DND-41 (cell line): Measurements from ENCODE around the gene MARVELD1.

Experiments
- ATAC-seq: fragments of 200-7000 bp; cut with Tn5 transposase; 3 replicates; pipeline ENCODE4 v1.9.1; 2021; ENCODE audit warnings: low read depth; ENCODE audit not compliant: insufficient read depth
- DNase-seq: peaks from one replicate; pipeline ENCODE4 v3.0.0-alpha.2; 2020
- H2AFZ ChIP-seq: 2 replicates; pipeline ENCODE4 v1.6.0; 2012; ENCODE audit warnings: low read depth, low read length
- H3K27ac ChIP-seq: 2 replicates; pipeline ENCODE4 v1.5.1; 2012; ENCODE audit warnings: low read length, inconsistent platforms
- H3K27me3 ChIP-seq: fragments of 200-600 bp; sonication (generic); 2 replicates; pipeline ENCODE4 v1.6.0; 2012; ENCODE audit warnings: low read length, mild to moderate bottlenecking, inconsistent platforms; ENCODE audit not compliant: insufficient read depth, poor library complexity
- H3K36me3 ChIP-seq: 2 replicates; pipeline ENCODE4 v1.5.1; 2012; ENCODE audit warnings: low read length, inconsistent platforms; ENCODE audit not compliant: insufficient read depth
- H3K4me1 ChIP-seq: 2 replicates; pipeline ENCODE4 v1.5.1; 2012; ENCODE audit warnings: mild to moderate bottlenecking, low read length; ENCODE audit not compliant: insufficient read depth
- H3K4me2 ChIP-seq: 2 replicates; pipeline ENCODE4 v1.6.0; 2012; ENCODE audit warnings: mild to moderate bottlenecking, moderate library complexity, low read length, inconsistent platforms; ENCODE audit not compliant: insufficient read depth
- H3K4me3 ChIP-seq, 2 experiments: fragments of 200-600 bp in 1 of 2; shearing (Covaris generic) in 1 of 2; 2 replicates each; pipeline ENCODE4 v1.5.1; 2012 to 2016; ENCODE audit warnings: inconsistent platforms in 2 of 2, low read length in 2 of 2, mild to moderate bottlenecking in 2 of 2, low read depth in 1 of 2, moderate library complexity in 1 of 2
- H3K79me2 ChIP-seq: 2 replicates; pipeline ENCODE4 v1.6.0; 2012; ENCODE audit warnings: low read length, inconsistent platforms; ENCODE audit not compliant: insufficient read depth
- H3K9ac ChIP-seq: 2 replicates; pipeline ENCODE4 v1.6.0; 2012; ENCODE audit warnings: low read depth, mild to moderate bottlenecking, inconsistent platforms, low read length, moderate library complexity
- H3K9me3 ChIP-seq: 2 replicates; pipeline ENCODE4 v1.5.1; 2012; ENCODE audit warnings: low read length, moderate library complexity, mild to moderate bottlenecking, inconsistent platforms; ENCODE audit not compliant: insufficient read depth, severe bottlenecking
- H4K20me1 ChIP-seq: 2 replicates; pipeline ENCODE4 v1.6.0; 2012; ENCODE audit warnings: low read length; ENCODE audit not compliant: insufficient read depth
- CTCF ChIP-seq: IDR thresholded peaks from 2 replicates; pipeline ENCODE4 v1.5.1; 2012; ENCODE audit warnings: borderline replicate concordance, low read length, moderate library complexity, mild to moderate bottlenecking; ENCODE audit not compliant: poor library complexity, severe bottlenecking; ENCODE audit errors: extremely low read depth
- EZH2 ChIP-seq: IDR thresholded peaks from 3 replicates; pipeline ENCODE4 v1.6.1; 2012; ENCODE audit warnings: borderline replicate concordance, low read depth, mild to moderate bottlenecking, moderate library complexity, low read length, inconsistent platforms; ENCODE audit not compliant: severe bottlenecking

The MARVELD1 gene

DNA sequence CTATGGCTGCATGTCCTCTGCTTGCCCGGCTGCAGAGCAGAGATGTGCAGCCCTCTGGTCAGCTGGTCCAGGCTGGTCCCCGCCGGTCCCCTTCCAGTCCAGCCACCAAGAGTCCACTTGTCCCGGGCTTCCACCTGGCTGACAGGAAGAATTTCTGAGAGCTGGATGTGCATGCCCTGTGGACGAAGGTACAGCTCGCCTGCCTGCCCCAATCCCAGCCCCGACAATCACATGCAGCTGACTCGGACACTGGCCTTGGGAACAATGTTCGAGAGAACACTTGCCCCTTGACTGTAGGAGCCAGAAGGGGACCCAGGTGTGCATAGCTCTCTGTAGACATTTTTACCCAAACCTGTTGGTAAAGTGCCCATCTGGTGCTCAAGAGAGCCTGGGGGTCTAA is 38.3 kb upstream of the MARVELD1 start:
- Histone ChIP-seq H3K36me3 (peaks cover 39% of the 10 kb centered on the region), H3K4me2 (no peak overlapping the region), H4K20me1 (no peaks in the 10 kb centered on the region), H3K4me3 (no peak overlapping the region), H3K9me3 (no peaks in the 10 kb centered on the region), H3K79me2 (no peaks in the 10 kb centered on the region), H3K9ac (no peak overlapping the region), H3K27ac (no peak overlapping the region), H2AFZ (no peak overlapping the region), H3K27me3 (no peaks in the 10 kb centered on the region), H3K4me1 (no peaks in the 10 kb centered on the region)
- TF ChIP-seq CTCF (no peak), EZH2 (no peak)
- no peak for ATAC-seq
- no peak for DNase-seq

DNA sequence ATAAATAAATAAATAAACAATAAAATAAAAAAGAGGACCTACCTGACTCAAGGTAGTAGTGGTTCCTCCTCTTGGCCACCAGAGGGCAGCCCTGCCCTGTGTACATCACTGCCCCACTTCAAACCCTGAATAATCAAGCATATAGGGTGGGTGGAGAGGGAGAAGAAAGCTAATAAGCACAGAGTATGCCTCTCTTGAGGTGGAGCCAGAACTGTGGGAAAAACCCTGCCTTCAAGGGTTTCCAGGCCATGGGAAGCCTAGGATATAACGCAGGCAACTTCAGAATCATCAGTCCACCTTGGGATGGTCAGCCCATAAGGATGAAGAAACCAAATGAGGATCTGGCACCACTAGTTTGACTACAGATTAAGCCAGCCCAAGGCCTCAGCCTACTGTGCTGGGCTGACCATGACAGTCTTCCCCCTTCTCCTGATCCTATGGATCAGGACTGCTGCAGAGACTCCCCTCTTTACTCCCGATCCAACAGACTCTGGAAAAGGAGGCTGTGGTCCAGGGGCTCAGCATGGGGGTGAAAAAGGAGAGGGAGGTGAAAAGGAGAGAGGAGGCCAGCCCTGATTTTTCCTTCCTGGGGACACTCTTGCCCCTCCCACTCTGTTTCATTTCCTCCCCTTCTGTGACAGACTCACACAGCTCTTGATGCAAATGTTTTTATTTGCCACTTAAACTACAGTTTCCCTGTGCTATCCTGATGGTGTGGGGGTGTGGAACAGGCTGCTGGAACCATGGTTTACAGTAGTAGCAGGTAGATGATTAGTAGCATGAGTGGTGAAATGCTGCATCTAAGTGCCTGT is 36.6 kb upstream of the MARVELD1 start:
- no peaks in the 10 kb centered on the region for H3K27me3 ChIP-seq
- no peak overlapping the region for H3K27ac ChIP-seq
- no peak overlapping the region for H3K9ac ChIP-seq
- no peak overlapping the region for H3K4me2 ChIP-seq
- H3K4me1 ChIP-seq, result no peaks in the 10 kb centered on the region
- H3K9me3 ChIP-seq, result no peaks in the 10 kb centered on the region
- DNase-seq, result peak; percentile 34
- no peaks in the 10 kb centered on the region for H3K79me2 ChIP-seq
- H3K36me3 ChIP-seq, result peaks cover 35% of the 10 kb centered on the region
- no peaks in the 10 kb centered on the region for H4K20me1 ChIP-seq
- TF ChIP-seq EZH2 (no peak), CTCF (peak; percentile 78)
- no peak overlapping the region for H2AFZ ChIP-seq
- H3K4me3 ChIP-seq, result no peak overlapping the region
- peak; percentile 91 for ATAC-seq

DNA sequence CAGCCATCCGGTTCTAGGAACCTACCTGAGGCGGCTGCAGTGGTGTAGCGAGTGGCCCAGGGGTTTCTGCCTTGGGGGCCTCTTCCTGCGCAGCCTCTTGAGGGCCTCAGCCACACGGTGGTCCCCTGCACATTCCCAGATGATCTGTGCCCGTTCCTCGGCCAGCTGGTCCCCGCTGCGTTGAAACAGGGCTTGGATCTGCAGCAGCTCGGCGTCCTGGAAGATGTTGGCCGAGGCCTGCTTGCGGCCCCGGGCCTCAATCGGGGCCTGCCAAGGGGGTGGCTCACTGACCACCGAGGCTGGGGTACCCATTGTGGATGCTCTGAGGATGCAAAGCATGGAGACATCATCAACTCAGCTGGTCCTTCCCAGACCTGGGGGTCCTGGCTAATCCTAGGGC is 33.9 kb upstream of the MARVELD1 start:
- H3K4me1 ChIP-seq, result no peaks in the 10 kb centered on the region
- no peaks in the 10 kb centered on the region for H3K9me3 ChIP-seq
- no peak overlapping the region for H3K4me2 ChIP-seq
- DNase-seq, result no peak
- H2AFZ ChIP-seq, result no peak overlapping the region
- H3K4me3 ChIP-seq, result no peak overlapping the region
- peaks cover 19% of the 10 kb centered on the region for H3K36me3 ChIP-seq
- TF ChIP-seq EZH2 (no peak), CTCF (no peak)
- ATAC-seq, result no peak
- H3K27ac ChIP-seq, result no peak overlapping the region
- no peaks in the 10 kb centered on the region for H3K79me2 ChIP-seq
- H3K27me3 ChIP-seq, result no peaks in the 10 kb centered on the region
- no peak overlapping the region for H3K9ac ChIP-seq
- no peaks in the 10 kb centered on the region for H4K20me1 ChIP-seq

DNA sequence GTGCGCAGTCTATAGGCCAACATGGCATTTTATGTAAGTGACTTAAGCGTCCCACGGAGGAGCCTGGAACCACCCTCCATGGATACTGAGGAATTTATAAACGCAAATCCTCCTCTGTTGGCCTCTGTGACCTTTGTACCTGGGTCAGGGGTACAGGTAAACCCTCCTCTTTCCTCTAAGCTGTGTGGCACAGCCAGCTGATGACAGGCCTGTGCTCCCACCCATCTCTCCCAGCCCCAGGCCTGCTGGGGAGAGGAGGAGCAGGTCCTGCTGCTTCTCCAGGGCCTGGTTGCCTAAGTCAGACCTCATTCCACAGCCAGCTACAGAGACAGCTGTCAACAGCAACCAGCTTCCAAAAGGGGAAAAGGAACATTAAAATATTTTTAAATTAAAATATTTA is 31.5 kb upstream of the MARVELD1 start:
- Histone ChIP-seq H3K9ac (no peak overlapping the region), H3K36me3 (0 out of 2 replicates have a peak, but pooled peaks cover under 1% of the 10 kb centered on the region), H3K4me2 (no peak overlapping the region), H3K4me3 (no peak overlapping the region), H4K20me1 (no peaks in the 10 kb centered on the region), H2AFZ (no peak overlapping the region), H3K27ac (no peak overlapping the region), H3K79me2 (no peaks in the 10 kb centered on the region), H3K4me1 (peaks cover 18% of the 10 kb centered on the region), H3K27me3 (no peaks in the 10 kb centered on the region), H3K9me3 (no peaks in the 10 kb centered on the region)
- DNase-seq (no peak), ATAC-seq (no peak)
- TF ChIP-seq EZH2, result no peak
- no peak for TF ChIP-seq CTCF
